Lower lobe of right lung (tissue), 2 donors: Measurements from ENCODE around the gene RALGPS2. TPM values are rescaled to one million over a fixed set of nuclear protein-coding genes. Genes with fewer than 3 reads are reported as not detected.

Source experiments
- ATAC-seq, 2 donors: fragments of 200-7000 bp; cut with Tn5 transposase; one replicate each; pipeline ENCODE4 v1.9.1; 2020 to 2022; ENCODE audit warnings: mild to moderate bottlenecking in 2 of 2, moderate library complexity in 2 of 2
- DNase-seq: peaks from one replicate; pipeline ENCODE4 v3.0.0-alpha.2; 2020
- H3K27ac ChIP-seq: fragments of 200-600 bp; one replicate; pipeline ENCODE4 v1.8.0; 2022
- H3K27me3 ChIP-seq: fragments of 200-600 bp; one replicate; pipeline ENCODE4 v1.8.0; 2022; ENCODE audit warnings: low read depth
- H3K36me3 ChIP-seq: fragments of 200-600 bp; one replicate; pipeline ENCODE4 v1.8.0; 2022; ENCODE audit warnings: mild to moderate bottlenecking
- H3K4me1 ChIP-seq: fragments of 200-600 bp; one replicate; pipeline ENCODE4 v1.8.0; 2022
- H3K4me3 ChIP-seq: fragments of 200-600 bp; one replicate; pipeline ENCODE4 v1.8.0; 2022; ENCODE audit warnings: mild to moderate bottlenecking
- H3K9me3 ChIP-seq: fragments of 200-600 bp; one replicate; pipeline ENCODE4 v1.8.0; 2022
- intact Hi-C: fragments of 100-400 bp; cut with DNase I; formaldehyde crosslinking; loops from one replicate; pipeline ENCODE4 v1.11.0; 2022
- total RNA-seq: library from RNA; stranded (reverse); fragmentation: NEBNext Ultra II Directional; extraction: Animal tissue kit (Norgen Biotek cat#: 25700); gene quantifications from one replicate; pipeline ENCODE4 v1.2.1, GENCODE V29; 2021
- TF ChIP-seq, protein P1 (sequence below): fragments of 200-600 bp; IDR thresholded peaks from one replicate; pipeline ENCODE4 v1.8.0; 2022; ENCODE audit warnings: antibody characterized with exemption, mild to moderate bottlenecking
- donor health status: DM: no; HTN: yes; CAD: no; lungs with severe emphysema.

Gene RALGPS2
- total RNA-seq, 1 donor from 2014 or later, result 7.5 TPM

DNA sequence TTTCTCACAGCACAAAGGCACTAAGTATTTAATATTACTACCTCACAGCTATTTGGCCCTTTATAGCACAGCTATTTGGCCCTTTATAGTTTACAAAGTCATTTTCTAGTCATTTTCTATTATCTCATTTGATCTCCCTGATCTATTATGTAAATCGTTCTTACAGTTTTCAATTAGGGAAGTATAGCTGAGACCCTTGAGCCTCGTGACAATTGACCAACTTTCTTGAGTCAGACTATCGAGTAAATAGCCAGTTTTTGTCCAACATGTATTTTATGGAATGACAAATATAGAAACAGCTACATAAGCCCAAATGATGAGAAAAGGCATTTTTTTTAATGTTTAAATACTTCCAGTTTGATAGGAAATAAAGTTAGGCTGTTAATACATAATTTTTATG, 152.9 kb downstream of the RALGPS2 start:
- Histone ChIP-seq H3K4me1 (no peaks in the 10 kb centered on the region), H3K36me3 (no peaks in the 10 kb centered on the region), H3K27ac (no peak overlapping the region), H3K27me3 (no peaks in the 10 kb centered on the region), H3K9me3 (no peaks in the 10 kb centered on the region), H3K4me3 (no peak overlapping the region)
- DNase-seq (no peak), ATAC-seq (no peak)
- intact Hi-C loops, result no loop called here
- TF ChIP-seq, protein P1, sequence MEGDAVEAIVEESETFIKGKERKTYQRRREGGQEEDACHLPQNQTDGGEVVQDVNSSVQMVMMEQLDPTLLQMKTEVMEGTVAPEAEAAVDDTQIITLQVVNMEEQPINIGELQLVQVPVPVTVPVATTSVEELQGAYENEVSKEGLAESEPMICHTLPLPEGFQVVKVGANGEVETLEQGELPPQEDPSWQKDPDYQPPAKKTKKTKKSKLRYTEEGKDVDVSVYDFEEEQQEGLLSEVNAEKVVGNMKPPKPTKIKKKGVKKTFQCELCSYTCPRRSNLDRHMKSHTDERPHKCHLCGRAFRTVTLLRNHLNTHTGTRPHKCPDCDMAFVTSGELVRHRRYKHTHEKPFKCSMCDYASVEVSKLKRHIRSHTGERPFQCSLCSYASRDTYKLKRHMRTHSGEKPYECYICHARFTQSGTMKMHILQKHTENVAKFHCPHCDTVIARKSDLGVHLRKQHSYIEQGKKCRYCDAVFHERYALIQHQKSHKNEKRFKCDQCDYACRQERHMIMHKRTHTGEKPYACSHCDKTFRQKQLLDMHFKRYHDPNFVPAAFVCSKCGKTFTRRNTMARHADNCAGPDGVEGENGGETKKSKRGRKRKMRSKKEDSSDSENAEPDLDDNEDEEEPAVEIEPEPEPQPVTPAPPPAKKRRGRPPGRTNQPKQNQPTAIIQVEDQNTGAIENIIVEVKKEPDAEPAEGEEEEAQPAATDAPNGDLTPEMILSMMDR, result no peak

DNA sequence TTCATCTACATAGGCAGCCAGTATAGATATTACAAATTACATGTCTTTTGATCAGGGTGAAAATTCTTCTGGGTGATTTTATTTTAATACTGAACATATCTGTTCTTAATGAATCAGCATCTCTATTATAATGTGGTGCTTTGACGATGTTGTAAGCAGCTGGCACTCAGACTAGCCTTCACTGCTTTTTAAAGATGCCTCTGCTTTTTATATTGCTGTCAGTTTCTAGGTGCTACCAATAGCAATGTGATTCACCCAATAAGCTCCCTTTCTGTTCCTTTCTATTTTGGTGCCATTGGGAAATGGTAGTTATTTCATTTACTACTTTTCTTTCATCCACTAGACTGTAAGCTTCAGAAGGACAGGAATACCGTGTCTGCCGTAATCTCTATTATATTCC, 156.9 kb downstream of the RALGPS2 start:
- intact Hi-C loops, result no loop called here
- H3K27me3 ChIP-seq, result no peaks in the 10 kb centered on the region
- no peaks in the 10 kb centered on the region for H3K36me3 ChIP-seq
- DNase-seq (no peak), ATAC-seq (no peak)
- no peaks in the 10 kb centered on the region for H3K9me3 ChIP-seq
- H3K4me3 ChIP-seq, result no peak overlapping the region
- no peak overlapping the region for H3K27ac ChIP-seq
- TF ChIP-seq, protein P1, result no peak
- no peaks in the 10 kb centered on the region for H3K4me1 ChIP-seq

DNA sequence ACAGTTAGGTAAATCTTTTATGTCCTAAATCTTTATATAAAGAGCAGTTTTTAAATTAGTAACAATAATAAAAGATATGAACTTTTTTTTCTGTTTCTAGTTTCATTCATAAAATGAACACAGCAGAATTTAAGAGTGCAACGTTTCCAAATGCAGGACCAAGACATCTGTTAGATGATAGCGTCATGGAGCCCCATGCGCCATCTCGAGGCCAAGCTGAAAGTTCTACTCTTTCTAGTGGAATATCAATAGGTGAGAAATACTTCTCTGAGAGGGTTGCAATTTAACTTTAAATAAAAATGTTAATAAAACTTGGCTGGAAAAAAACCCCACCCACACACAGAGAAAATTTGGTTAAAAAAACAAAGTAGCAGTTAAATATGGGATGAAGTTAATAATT, 160.8 kb downstream of the RALGPS2 start:
- no peaks in the 10 kb centered on the region for H3K9me3 ChIP-seq
- TF ChIP-seq, protein P1, result no peak
- ATAC-seq (no peak), DNase-seq (no peak)
- H3K36me3 ChIP-seq, result no peaks in the 10 kb centered on the region
- H3K4me1 ChIP-seq, result no peaks in the 10 kb centered on the region
- H3K4me3 ChIP-seq, result no peak overlapping the region
- H3K27ac ChIP-seq, result no peak overlapping the region
- H3K27me3 ChIP-seq, result no peaks in the 10 kb centered on the region
- intact Hi-C loops, result no loop called here

DNA sequence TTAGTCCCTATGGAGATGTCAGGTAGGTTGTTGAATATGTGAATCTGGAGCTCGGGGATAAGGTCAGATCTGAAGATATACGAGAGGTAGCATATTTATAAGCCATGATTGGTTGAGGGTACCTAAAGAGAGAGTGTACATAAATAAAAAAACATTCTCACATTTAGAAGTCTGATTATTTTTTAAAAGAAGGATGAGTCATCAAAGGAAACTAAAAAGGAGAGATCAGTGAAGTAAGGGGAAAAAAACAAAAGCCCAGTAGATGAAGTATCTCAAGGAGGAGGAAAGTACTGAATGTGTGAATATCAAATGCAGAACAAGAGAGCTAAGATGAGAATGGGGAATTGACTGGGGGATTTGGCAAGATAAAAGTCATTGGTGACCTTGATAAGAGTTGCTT, 161.5 kb downstream of the RALGPS2 start:
- ATAC-seq (no peak), DNase-seq (no peak)
- Histone ChIP-seq H3K9me3 (no peaks in the 10 kb centered on the region), H3K4me1 (no peaks in the 10 kb centered on the region), H3K27me3 (no peaks in the 10 kb centered on the region), H3K36me3 (no peaks in the 10 kb centered on the region), H3K27ac (no peak overlapping the region), H3K4me3 (no peak overlapping the region)
- intact Hi-C loops, result no loop called here
- TF ChIP-seq, protein P1, result no peak

DNA sequence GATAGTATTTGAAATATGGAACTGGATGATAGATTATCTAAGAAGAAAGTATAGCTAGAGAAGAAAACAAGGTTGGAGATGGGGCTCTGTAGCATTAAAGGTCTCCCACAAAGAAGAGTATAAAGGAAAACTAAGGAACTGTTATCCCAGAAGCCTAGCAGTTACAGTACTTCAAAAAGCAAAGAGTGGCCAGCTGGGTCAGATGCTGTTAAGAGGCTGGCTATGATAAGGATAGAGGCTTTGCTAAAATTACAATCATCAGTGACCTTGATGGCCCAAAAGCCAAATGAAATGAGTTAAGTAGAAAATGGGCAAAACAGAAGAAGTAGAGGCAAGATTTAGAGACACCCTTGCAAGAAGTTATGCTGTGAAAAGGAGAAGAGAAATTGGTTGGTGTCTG, 170.9 kb downstream of the RALGPS2 start:
- Histone ChIP-seq H3K27me3 (no peaks in the 10 kb centered on the region), H3K36me3 (no peaks in the 10 kb centered on the region), H3K9me3 (no peaks in the 10 kb centered on the region), H3K4me1 (no peaks in the 10 kb centered on the region), H3K4me3 (no peak overlapping the region), H3K27ac (no peak overlapping the region)
- DNase-seq, result no peak
- TF ChIP-seq, protein P1, result no peak
- intact Hi-C loops, result no loop called here
- no peak for ATAC-seq

DNA sequence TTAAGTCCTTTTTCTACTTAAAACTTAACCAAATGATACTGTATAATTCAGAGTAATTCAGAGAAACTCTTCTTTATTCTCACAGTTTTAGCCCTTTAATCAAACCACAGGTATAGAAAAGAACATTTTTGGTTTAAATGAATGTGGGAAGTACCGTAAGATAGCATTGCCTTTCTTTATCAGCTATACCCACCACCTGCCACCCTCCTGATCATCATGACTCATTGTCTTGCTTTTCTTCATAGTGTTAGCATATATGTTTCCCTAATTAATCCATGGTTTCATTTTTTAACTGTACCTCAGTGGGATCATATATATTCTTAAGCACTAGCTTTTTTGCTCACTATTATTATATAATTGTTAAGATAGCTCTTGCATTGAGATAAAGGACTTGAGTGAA, 173.4 kb downstream of the RALGPS2 start:
- Histone ChIP-seq H3K4me3 (no peak overlapping the region), H3K27ac (no peak overlapping the region), H3K4me1 (no peaks in the 10 kb centered on the region), H3K36me3 (no peaks in the 10 kb centered on the region), H3K9me3 (no peaks in the 10 kb centered on the region), H3K27me3 (no peaks in the 10 kb centered on the region)
- DNase-seq, result no peak
- intact Hi-C loops, result no loop called here
- ATAC-seq, result no peak
- TF ChIP-seq, protein P1, result no peak
